Calu3 (cell line): ENCODE data around the gene TUBGCP6. TPM values are rescaled to one million over a fixed set of nuclear protein-coding genes. Genes with fewer than 3 reads are reported as not detected.

Experiments
- BruUV-seq: library from RNA; stranded (reverse); fragments of 400-500 nt; replicated peaks from 2 replicates; lab custom pipeline; 2021; lab: Mats Ljungman, UMichigan
- CTCF ChIA-PET: fragments of 300-600 bp; sonication (Branson Sonifier 250); formaldehyde crosslinking; loops from one replicate; lab custom pipeline; 2022; ENCODE audit warnings: antibody characterized with exemption; lab: Charles Lee
- DNase-seq: peaks from one replicate; pipeline ENCODE4 v3.0.0; 2022
- H3K27ac Mint-ChIP-seq: one replicate; pipeline ENCODE4 v1.8.0; 2022; ENCODE audit warnings: mixed read lengths; ENCODE audit not compliant: unreplicated experiment
- H3K27me3 Mint-ChIP-seq: one replicate; pipeline ENCODE4 v1.8.0; 2022; ENCODE audit warnings: mixed read lengths; ENCODE audit not compliant: unreplicated experiment
- H3K36me3 Mint-ChIP-seq: one replicate; pipeline ENCODE4 v1.8.0; 2022; ENCODE audit warnings: mild to moderate bottlenecking, moderate library complexity, mixed read lengths; ENCODE audit not compliant: insufficient read depth, unreplicated experiment
- H3K4me1 Mint-ChIP-seq: one replicate; pipeline ENCODE4 v1.8.0; 2022; ENCODE audit warnings: mild to moderate bottlenecking, low read depth, mixed read lengths; ENCODE audit not compliant: unreplicated experiment
- H3K4me3 Mint-ChIP-seq: one replicate; pipeline ENCODE4 v1.8.0; 2022; ENCODE audit warnings: mild to moderate bottlenecking, low read depth, moderate library complexity, mixed read lengths; ENCODE audit not compliant: unreplicated experiment
- H3K9me3 Mint-ChIP-seq: one replicate; pipeline ENCODE4 v1.8.0; 2022; ENCODE audit warnings: low read depth, mixed read lengths; ENCODE audit not compliant: unreplicated experiment
- CTCF ChIP-seq: fragments of 200-600 bp; IDR thresholded peaks from one replicate; pipeline ENCODE4 v1.8.0; 2022; ENCODE audit warnings: antibody characterized with exemption; ENCODE audit not compliant: unreplicated experiment
- intact Hi-C: fragments of 100-400 bp; cut with micrococcal nuclease; formaldehyde crosslinking; loops from one replicate; pipeline ENCODE4 v1.10.0; 2022; ENCODE audit not compliant: unreplicated experiment
- total RNA-seq: library from RNA; stranded (reverse); gene quantifications from 2 replicates; pipeline ENCODE4 v1.2.3, GENCODE V29; 2022

Gene TUBGCP6
- total RNA-seq, 1 experiment from 2014 or later: 49.7 TPM

DNA sequence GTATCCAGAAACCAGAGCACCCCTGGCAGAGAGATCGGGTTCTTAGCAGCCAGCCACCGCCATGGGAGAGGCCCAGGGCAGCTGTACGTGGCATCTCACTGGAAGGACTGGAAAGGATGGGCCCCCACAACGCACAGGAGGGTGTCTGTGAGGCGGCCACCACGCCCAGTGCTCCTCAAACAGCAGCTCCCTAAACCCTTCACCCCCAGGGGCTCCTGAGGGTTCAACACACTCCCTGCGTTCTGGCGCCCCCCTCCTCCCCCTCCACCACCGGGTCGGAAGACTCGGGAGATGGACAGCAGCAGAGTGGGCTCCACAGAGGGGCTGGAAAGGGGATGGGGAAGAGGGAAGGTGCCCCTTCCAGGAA lies 15.6 kb upstream of the TUBGCP6 start:
- Mint-ChIP-seq H3K36me3 (peaks cover 21% of the 10 kb centered on the region), H3K9me3 (no peaks in the 10 kb centered on the region), H3K4me3 (peak overlapping the region; percentile 58), H3K4me1 (peaks cover 9% of the 10 kb centered on the region), H3K27me3 (no peaks in the 10 kb centered on the region), H3K27ac (no peak overlapping the region)
- no TSS peak for BruUV-seq
- TF ChIP-seq CTCF: no peak
- DNase-seq: no peak
- intact Hi-C loops: no loop called here
- CTCF ChIA-PET: no interaction called here

- TF ChIP-seq CTCF: no peak
- BruUV-seq: no TSS peak
- Mint-ChIP-seq H3K27me3 (no peaks in the 10 kb centered on the region), H3K9me3 (no peaks in the 10 kb centered on the region), H3K36me3 (peaks cover 25% of the 10 kb centered on the region), H3K4me1 (peaks cover 9% of the 10 kb centered on the region), H3K4me3 (peak overlapping the region; percentile 58), H3K27ac (no peak overlapping the region)
- CTCF ChIA-PET: interaction anchor here (0.7 kb wide), 1 partner anchor 110 kb away, joined by 4 read pairs; no protein-coding TSS in a partner anchor
- DNase-seq: no peak
- intact Hi-C loops: no loop called here
Observed at GRCh38 chr22:50259302-50259701, 14.5 kb upstream of the TUBGCP6 start.

- Mint-ChIP-seq H3K4me3 (peak overlapping the region; percentile 58), H3K4me1 (peaks cover 9% of the 10 kb centered on the region), H3K36me3 (peaks cover 29% of the 10 kb centered on the region), H3K9me3 (no peaks in the 10 kb centered on the region), H3K27me3 (no peaks in the 10 kb centered on the region), H3K27ac (no peak overlapping the region)
- TF ChIP-seq CTCF: no peak
- BruUV-seq: no TSS peak
- intact Hi-C loops: no loop called here
- DNase-seq: no peak
- CTCF ChIA-PET: no interaction called here
Observed at GRCh38 chr22:50258361-50259292, 13.8 kb upstream of the TUBGCP6 start.

DNA sequence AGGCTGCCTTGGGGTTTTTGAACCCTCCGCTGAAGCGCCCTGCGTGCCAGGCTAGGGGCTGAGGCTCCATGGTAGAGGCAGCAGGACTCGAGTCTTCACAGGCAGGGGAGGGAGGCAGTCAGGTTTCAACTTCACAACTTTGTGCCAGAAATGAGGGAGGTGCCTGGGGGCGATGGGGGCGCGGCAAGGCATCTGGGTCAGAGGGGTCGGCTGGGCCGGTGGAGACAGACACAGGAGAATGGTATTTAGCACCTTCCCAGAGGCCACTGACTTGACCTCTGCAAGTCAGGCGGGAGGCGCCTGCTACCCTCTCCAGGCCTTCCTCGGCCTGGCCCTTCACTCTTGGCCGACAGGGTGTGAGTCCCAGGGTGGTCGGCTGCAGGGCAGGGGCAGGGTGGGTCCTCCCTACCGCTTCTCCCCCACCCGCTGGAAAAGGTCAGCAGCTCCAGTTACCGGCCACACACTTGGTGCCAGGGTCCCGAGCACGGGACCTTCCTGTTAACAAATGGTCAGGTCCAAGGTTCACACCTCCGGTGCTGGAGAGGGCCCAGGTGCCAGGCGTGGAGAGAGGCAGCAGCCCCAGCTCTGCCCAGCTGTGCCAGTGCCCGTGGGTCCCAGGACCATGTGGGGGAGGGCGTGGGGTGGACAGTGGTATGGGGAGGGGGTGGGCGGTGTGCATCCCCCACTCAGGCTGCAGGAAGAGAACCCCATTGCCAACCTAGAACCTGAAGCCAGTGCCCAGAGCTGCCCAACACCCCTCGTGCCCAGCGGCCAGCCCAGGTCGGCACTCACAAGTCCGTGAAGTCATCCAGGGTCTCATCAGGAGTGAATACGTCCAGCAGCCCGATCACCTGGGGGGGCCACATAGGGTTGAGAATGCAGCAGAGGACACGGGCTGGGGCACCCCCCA lies 12.9 kb upstream of the TUBGCP6 start:
- no peak overlapping the region for H3K27ac Mint-ChIP-seq
- no peak overlapping the region for H3K4me3 Mint-ChIP-seq
- H3K36me3 Mint-ChIP-seq: peaks cover 28% of the 10 kb centered on the region
- DNase-seq: no peak
- peaks cover 9% of the 10 kb centered on the region for H3K4me1 Mint-ChIP-seq
- no TSS peak for BruUV-seq
- H3K9me3 Mint-ChIP-seq: no peaks in the 10 kb centered on the region
- intact Hi-C loops: no loop called here
- CTCF ChIA-PET: no interaction called here
- H3K27me3 Mint-ChIP-seq: no peaks in the 10 kb centered on the region
- no peak for TF ChIP-seq CTCF
